Lower leg skin (tissue), 4 donors: ENCODE data around the gene MSMB. TPM values are rescaled to one million over a fixed set of nuclear protein-coding genes. Genes with fewer than 3 reads are reported as not detected.

ENCODE experiments used
- DNase-seq, 2 donors: peaks; one replicate each; pipeline ENCODE4 v3.0.0-alpha.2; 2019; ENCODE audit warnings: low spot score in 2 of 2
- H3K4me3 ChIP-seq: fragments of 200-600 bp; sonication (generic); 2 replicates; pipeline ENCODE4 v1.5.1; 2017; ENCODE audit warnings: mild to moderate bottlenecking, low read depth; ENCODE audit not compliant: poor library complexity, severe bottlenecking
- POLR2A ChIP-seq, 2 donors: fragments of 450-650 bp; IDR thresholded peaks; one replicate each; pipeline ENCODE4 v1.6.1; 2016 to 2017; ENCODE audit warnings: antibody characterized with exemption in 2 of 2, mild to moderate bottlenecking in 1 of 2, moderate library complexity in 1 of 2
- WGBS, 2 donors: methylation state at CpG; one replicate each; pipeline ENCODE4 v1.1.5; 2018; 5-methylcytosine and 5-hydroxymethylcytosine counted together
- intact Hi-C: fragments of 100-400 bp; cut with DNase I; formaldehyde crosslinking; loops from one replicate; pipeline ENCODE4 v1.15.0; 2023; ENCODE audit warnings: low total_unique reads
- total RNA-seq, 4 donors: library from RNA; depleted of rRNA; stranded (reverse); fragments of >200 nt; gene quantifications; one replicate each; pipeline ENCODE4 v1.1.0, GENCODE V29; 2016
- TF ChIP-seq, protein P1 (sequence below), 3 donors: fragments of 450-650 bp; IDR thresholded peaks; one replicate each; pipeline ENCODE4 v1.5.1; 2016; ENCODE audit warnings: antibody characterized with exemption in 3 of 3, mild to moderate bottlenecking in 3 of 3, moderate library complexity in 2 of 3

Gene MSMB
- total RNA-seq, 4 donors from 2014 or later: 5.5 to 46.7 (median 10.5) TPM

DNA sequence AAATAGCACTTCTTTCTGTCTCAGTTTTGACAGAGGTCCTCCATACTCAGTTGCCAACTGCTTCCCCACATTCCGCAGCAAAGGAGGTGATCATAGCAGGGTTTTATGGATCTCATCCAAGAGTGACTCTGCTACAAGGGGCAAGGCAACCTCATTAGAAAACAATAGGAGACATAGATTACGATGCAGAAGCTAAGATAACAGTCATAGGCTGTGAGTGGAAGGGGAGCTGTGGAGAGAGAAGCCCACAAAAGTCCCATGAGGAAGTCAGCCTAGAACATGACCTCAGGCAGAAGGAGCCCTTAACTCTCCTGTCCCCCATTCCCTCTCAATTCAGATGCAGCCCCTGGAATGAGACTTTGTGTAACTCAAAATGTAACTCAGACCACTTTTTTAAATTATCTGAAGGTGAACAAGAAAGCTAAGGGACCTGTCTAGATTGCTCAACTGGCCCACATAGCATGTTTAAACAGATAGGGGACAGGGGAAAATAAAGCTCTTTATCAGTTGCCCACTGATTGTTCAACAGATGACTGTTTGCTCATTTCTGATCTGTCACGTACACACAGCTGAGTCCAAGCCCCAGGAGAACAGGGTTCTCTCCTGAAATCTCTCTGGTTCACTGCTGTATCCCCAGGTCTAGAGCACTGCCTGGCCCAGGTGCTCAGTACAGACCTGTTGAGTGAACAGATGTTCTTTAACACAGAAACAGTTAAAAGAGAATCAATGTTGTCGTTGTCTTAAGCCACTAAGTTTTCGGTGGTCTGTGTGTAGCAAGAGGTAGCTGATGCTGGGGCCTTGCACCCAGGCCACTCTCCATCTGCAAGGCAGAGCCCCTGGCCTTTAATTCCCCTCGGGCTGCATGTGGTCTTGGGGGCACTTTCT, 14.2 kb downstream of the MSMB start:
- TF ChIP-seq, protein P1, sequence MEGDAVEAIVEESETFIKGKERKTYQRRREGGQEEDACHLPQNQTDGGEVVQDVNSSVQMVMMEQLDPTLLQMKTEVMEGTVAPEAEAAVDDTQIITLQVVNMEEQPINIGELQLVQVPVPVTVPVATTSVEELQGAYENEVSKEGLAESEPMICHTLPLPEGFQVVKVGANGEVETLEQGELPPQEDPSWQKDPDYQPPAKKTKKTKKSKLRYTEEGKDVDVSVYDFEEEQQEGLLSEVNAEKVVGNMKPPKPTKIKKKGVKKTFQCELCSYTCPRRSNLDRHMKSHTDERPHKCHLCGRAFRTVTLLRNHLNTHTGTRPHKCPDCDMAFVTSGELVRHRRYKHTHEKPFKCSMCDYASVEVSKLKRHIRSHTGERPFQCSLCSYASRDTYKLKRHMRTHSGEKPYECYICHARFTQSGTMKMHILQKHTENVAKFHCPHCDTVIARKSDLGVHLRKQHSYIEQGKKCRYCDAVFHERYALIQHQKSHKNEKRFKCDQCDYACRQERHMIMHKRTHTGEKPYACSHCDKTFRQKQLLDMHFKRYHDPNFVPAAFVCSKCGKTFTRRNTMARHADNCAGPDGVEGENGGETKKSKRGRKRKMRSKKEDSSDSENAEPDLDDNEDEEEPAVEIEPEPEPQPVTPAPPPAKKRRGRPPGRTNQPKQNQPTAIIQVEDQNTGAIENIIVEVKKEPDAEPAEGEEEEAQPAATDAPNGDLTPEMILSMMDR (IDR thresholded peaks at IDR 0.05): no peak
- no peak for TF ChIP-seq POLR2A (IDR thresholded peaks at IDR 0.05)
- H3K4me3 ChIP-seq: no peak overlapping the region
- 82 to 87% methylated on average over 6 of the region's 6 CpGs for WGBS, 2 donors
- no peak for DNase-seq
- intact Hi-C loops: no loop called here

DNA sequence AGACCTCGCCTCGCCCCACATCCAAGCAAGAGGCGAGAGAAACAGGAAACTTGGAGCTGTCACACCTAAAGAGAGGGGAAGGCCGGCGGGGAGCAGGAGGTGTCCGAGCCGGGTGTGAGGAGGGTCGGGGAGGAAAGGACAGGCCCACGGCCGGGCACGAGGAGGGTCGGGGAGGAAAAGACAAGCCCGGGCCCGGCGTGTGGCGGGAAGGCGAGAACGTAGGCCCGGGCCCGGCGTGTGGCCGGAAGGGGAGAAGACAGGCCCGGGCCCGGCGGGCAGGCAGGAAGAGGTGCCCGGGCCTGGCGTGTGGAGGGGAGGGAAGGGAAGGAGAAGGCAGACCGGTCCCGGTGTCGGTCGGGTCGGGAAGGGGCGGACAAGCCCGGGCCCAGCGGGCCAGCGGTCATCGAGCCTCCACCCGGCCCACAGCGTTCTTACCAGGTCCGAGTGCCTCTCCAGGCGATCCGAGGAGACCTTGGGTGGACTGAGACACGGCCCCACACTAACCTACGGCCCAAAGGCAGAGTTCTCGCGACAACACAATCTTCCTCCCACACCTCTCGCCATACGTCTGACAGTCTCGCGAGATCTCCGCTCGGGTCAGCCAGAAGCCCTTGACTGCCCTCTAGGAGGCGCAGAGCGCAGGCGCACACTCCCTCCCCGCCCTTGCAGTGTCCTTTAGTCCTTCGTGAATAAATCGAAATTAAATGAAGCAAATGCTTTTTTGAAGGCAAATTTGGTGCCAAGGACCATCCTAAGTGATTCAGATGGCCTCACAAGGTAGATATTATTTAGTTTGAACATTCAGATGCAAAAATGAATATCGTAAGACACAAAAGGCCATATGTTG, 15.8 kb downstream of the MSMB start, which contains the start of gene NCOA4:
Gene NCOA4, minus strand, starts transcription at position 533 of the 847 bp plus-strand sequence. CDS start 13,943 bp downstream, outside the sequence.
- WGBS, 2 donors: 1 to 2% methylated on average over 50 to 57 of the region's 59 CpGs
- peak within 1 kb of the TSS; percentile 91 for H3K4me3 ChIP-seq
- intact Hi-C loops: no loop called here
- DNase-seq: peak; percentile 96 to 99
- TF ChIP-seq, protein P1 (IDR thresholded peaks at IDR 0.05): no peak
- TF ChIP-seq POLR2A (IDR thresholded peaks at IDR 0.05): no peak

DNA sequence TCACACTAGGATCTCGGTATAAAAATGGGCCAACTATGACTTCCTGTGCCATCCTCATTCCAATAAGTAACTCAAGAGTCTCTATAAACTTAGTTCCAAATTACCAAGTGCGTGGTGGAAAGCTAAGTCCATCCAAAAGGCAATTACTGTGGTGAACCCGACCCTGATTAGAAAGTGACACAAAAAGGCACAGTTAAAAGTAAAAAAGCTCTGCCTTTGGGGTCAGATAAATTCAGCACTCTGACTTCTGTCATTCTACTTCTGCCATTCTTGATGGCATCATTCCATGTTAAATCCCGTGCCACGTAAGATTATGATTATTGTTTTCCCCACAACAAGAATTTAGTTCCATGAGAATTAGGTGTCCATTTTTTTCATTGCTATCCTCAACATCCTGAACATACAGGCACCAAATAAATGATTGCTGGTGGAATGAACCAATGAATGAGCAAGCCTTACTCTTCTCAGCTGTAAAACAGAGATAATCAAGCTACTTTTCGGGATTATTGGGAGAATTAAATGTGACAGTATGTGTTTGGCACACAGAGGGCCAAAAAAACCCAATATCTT, 16.5 kb downstream of the MSMB start:
- 9% methylated on average over 6 of the region's 6 CpGs for WGBS, 2 donors
- DNase-seq: no peak
- intact Hi-C loops: loop anchor here (5.0 kb wide), 1 partner anchor 532 kb away; no protein-coding TSS in a partner anchor
- TF ChIP-seq POLR2A (IDR thresholded peaks at IDR 0.05): no peak
- TF ChIP-seq, protein P1 (IDR thresholded peaks at IDR 0.05): no peak
- peak overlapping the region; percentile 91 for H3K4me3 ChIP-seq

DNA sequence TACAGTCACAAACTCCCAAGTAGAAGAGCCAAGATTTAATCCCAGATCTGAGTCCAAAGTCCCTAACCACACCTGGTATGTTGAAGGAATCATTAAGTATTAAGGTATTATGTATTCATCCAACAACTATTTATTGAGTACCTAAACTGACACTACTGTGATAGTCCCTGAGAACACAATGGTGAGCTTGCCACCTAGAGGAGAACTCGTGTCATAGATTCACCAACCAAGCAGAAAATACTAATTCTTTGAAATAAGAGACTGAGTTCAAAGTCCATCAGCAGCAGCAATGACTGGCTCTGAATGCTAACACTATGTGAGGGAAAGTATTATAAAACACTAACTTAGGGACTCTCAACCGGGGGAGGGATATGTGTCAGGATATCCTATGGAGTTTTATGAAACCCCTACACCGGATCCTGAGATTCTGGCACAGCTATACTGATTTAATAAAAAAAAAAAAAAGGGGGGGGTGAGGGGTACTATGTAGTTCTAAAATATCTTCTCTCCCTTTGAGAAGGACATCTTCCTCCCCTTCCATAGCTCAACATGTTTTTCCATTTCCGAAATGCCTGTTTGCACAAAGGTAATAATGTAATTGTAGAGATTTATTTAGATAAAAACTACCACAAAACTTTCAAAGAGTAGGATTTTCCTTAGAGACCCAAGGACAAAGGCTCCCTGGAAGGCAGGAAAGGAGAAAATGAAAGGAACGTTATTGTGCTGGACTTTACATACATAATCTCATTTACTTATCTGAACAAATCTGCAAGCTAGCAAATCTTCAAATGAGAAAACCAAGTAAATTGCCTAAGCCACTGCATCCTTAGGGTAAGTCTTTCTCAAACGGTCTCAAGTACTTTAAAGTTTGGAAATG, 17.2 kb downstream of the MSMB start:
- intact Hi-C loops: loop anchor here (5.0 kb wide), 1 partner anchor 532 kb away; no protein-coding TSS in a partner anchor
- TF ChIP-seq, protein P1 (IDR thresholded peaks at IDR 0.05): no peak
- TF ChIP-seq POLR2A (IDR thresholded peaks at IDR 0.05): no peak
- no peak for DNase-seq
- H3K4me3 ChIP-seq: no peak overlapping the region
- 22% methylated on average over 6 of the region's 6 CpGs for WGBS, 2 donors

DNA sequence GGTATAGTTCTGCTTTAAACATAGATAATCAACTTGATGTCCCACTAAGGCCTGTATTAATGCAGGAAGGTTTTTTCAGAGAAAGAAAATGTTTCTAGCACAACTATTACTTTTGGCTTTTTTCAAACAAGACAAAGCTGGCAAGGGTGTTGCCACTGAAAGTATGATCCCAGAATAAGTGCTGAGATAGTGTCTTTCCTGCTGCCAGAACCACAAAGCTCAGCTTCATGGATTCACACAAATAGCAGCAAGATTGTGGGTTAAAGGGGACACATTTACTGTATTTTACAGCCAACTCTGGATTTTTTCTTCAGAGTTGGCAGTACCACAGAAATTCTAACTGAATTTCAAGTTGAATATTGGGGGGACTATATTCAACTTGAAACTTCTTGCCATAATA, 20.0 kb downstream of the MSMB start:
- no peak overlapping the region for H3K4me3 ChIP-seq
- TF ChIP-seq, protein P1 (IDR thresholded peaks at IDR 0.05): no peak
- no peak for TF ChIP-seq POLR2A (IDR thresholded peaks at IDR 0.05)
- DNase-seq: no peak
- intact Hi-C loops: loop anchor here (5.0 kb wide), 1 partner anchor 529 kb away; no protein-coding TSS in a partner anchor
